CD4-positive, alpha-beta memory T cell (primary cell): ENCODE data around the gene PEBP1. TPM values are rescaled to one million over a fixed set of nuclear protein-coding genes. Genes with fewer than 3 reads are reported as not detected.

ENCODE experiments used
- CTCF ChIA-PET: fragments of 350-600 bp; sonication (Branson Sonifier 250); formaldehyde crosslinking; loops from one replicate; lab custom pipeline; 2021; ENCODE audit warnings: inconsistent platforms; ENCODE audit not compliant: partially characterized antibody; lab: Charles Lee
- POLR2A ChIA-PET: fragments of 350-600 bp; sonication (Branson Sonifier 250); formaldehyde crosslinking; loops from one replicate; lab custom pipeline; 2021; ENCODE audit not compliant: partially characterized antibody; lab: Charles Lee
- DNase-seq, 5 donors: peaks; one replicate each; pipeline versions ENCODE4 v3.0.0 to v3.0.0-alpha.2; 2020 to 2022; ENCODE audit warnings: mixed read lengths in 1 of 5
- H3K27ac ChIP-seq: one replicate; pipeline ENCODE4 v1.7.0; 2013; ENCODE audit warnings: low read depth, low read length
- H3K27me3 ChIP-seq: 2 replicates; pipeline ENCODE4 v1.7.0; 2013; ENCODE audit warnings: mild to moderate bottlenecking, low read length, moderate library complexity; ENCODE audit not compliant: insufficient read depth
- H3K36me3 ChIP-seq: 2 replicates; pipeline ENCODE4 v1.7.0; 2013; ENCODE audit warnings: mild to moderate bottlenecking, low read length, moderate library complexity; ENCODE audit not compliant: insufficient read depth
- H3K4me1 ChIP-seq: 2 replicates; pipeline ENCODE4 v1.7.0; 2013; ENCODE audit warnings: mild to moderate bottlenecking, low read length, moderate library complexity; ENCODE audit not compliant: insufficient read depth
- H3K4me3 ChIP-seq, 2 donors: one replicate each; pipeline ENCODE4 v1.7.0; 2013; ENCODE audit warnings: low read length in 2 of 2, mild to moderate bottlenecking in 1 of 2
- H3K9me3 ChIP-seq, 2 donors: one replicate each; pipeline ENCODE4 v1.7.0; 2013; ENCODE audit warnings: low read length in 2 of 2, control low read depth in 1 of 2; ENCODE audit not compliant: control insufficient read depth in 1 of 2
- H3K27ac Mint-ChIP-seq, 7 donors: one replicate each; pipeline ENCODE4 v1.8.0; 2020 to 2021; ENCODE audit warnings: mixed read lengths in 7 of 7, mild to moderate bottlenecking in 6 of 7, inconsistent platforms in 3 of 7, moderate library complexity in 3 of 7
- H3K27me3 Mint-ChIP-seq, 2 donors: one replicate each; pipeline ENCODE4 v1.8.0; 2020 to 2021; ENCODE audit warnings: mixed read lengths in 2 of 2
- H3K36me3 Mint-ChIP-seq, 2 donors: one replicate each; pipeline ENCODE4 v1.8.0; 2020 to 2021; ENCODE audit warnings: mixed read lengths in 2 of 2, inconsistent platforms in 1 of 2, mild to moderate bottlenecking in 1 of 2
- H3K4me1 Mint-ChIP-seq, 4 donors: one replicate each; pipeline ENCODE4 v1.8.0; 2020 to 2021; ENCODE audit warnings: mixed read lengths in 4 of 4, mild to moderate bottlenecking in 1 of 4
- H3K4me3 Mint-ChIP-seq, 8 donors: one replicate each; pipeline ENCODE4 v1.8.0; 2020 to 2021; ENCODE audit warnings: mixed read lengths in 8 of 8, mild to moderate bottlenecking in 7 of 8, moderate library complexity in 6 of 8, inconsistent platforms in 3 of 8
- H3K9me3 Mint-ChIP-seq, 8 donors: one replicate each; pipeline ENCODE4 v1.8.0; 2020 to 2021; ENCODE audit warnings: mixed read lengths in 8 of 8, mild to moderate bottlenecking in 5 of 8, inconsistent platforms in 3 of 8, moderate library complexity in 1 of 8
- intact Hi-C: fragments of 100-400 bp; cut with micrococcal nuclease; formaldehyde crosslinking; loops from one replicate; pipeline ENCODE4 v1.15.1; 2023
- polyA plus RNA-seq, 2 donors: library from polyadenylated mRNA; unstranded; fragments of 300-500 nt; fragmentation: Illumina TruSeq; gene quantifications; one replicate each; pipeline ENCODE4 v1.2.3, GENCODE V29; 2021
- total RNA-seq, 2 experiments: library from RNA; stranded (reverse); gene quantifications; one replicate each; pipeline ENCODE4 v1.2.3, GENCODE V29; 2021

PEBP1 gene
- total and polyA plus RNA-seq, 4 experiments from 2014 or later, result 95.9 to 422 (median 226) TPM

- no peak for DNase-seq
- peaks cover 7 to 13% (median 10%) of the 10 kb centered on the region in 4 donors for H3K4me1 Mint-ChIP-seq
- H3K4me3 ChIP-seq, result no peak overlapping the region
- H3K4me1 ChIP-seq, result peaks cover 5% of the 10 kb centered on the region
- H3K9me3 Mint-ChIP-seq, result no peaks in the 10 kb centered on the region
- H3K27me3 ChIP-seq, result no peaks in the 10 kb centered on the region
- H3K9me3 ChIP-seq, result no peaks in the 10 kb centered on the region
- CTCF ChIA-PET, result interaction anchor here (0.6 to 1.0 kb wide), 2 partner anchors 10 to 20 kb away, joined by 3 read pairs; no protein-coding TSS in a partner anchor
- peak overlapping the region; percentile 86 to 97 (median 92) for H3K4me3 Mint-ChIP-seq
- no peak overlapping the region for H3K27ac ChIP-seq
- H3K27ac Mint-ChIP-seq, result peak overlapping the region in 3 of 7 donors; percentile 56 to 85 (median 58)
- POLR2A ChIA-PET, result no interaction called here
- peaks cover 5 to 10% of the 10 kb centered on the region in 2 donors for H3K27me3 Mint-ChIP-seq
- H3K36me3 Mint-ChIP-seq, result peaks cover 0 to 2% of the 10 kb centered on the region in 2 donors
- intact Hi-C loops, result no loop called here
- H3K36me3 ChIP-seq, result no peaks in the 10 kb centered on the region
Measured at GRCh38 chr12:118102609-118103008, 33.3 kb upstream of the PEBP1 start.

GRCh38 chr12:118103201-118103600 lies 32.7 kb upstream of the PEBP1 start:
- H3K4me3 Mint-ChIP-seq, result peak overlapping the region; percentile 86 to 97 (median 92)
- intact Hi-C loops, result no loop called here
- ChIA-PET POLR2A (no interaction called here), CTCF (no interaction called here)
- peak in 3 of 5 donors; percentile 1 to 6 (median 2) for DNase-seq
- peaks cover 0 to 2% of the 10 kb centered on the region in 2 donors for H3K36me3 Mint-ChIP-seq
- Histone ChIP-seq H3K4me3 (peak overlapping the region in 1 of 2 donors; percentile 49), H3K36me3 (no peaks in the 10 kb centered on the region), H3K9me3 (no peaks in the 10 kb centered on the region), H3K27ac (no peak overlapping the region), H3K27me3 (no peaks in the 10 kb centered on the region), H3K4me1 (peaks cover 5% of the 10 kb centered on the region)
- H3K27me3 Mint-ChIP-seq, result peaks cover 5 to 10% of the 10 kb centered on the region in 2 donors
- peak overlapping the region in 3 of 7 donors; percentile 56 to 85 (median 58) for H3K27ac Mint-ChIP-seq
- H3K9me3 Mint-ChIP-seq, result no peaks in the 10 kb centered on the region
- H3K4me1 Mint-ChIP-seq, result peaks cover 7 to 13% (median 10%) of the 10 kb centered on the region in 4 donors

- H3K36me3 ChIP-seq, result no peaks in the 10 kb centered on the region
- no peaks in the 10 kb centered on the region for H3K27me3 ChIP-seq
- DNase-seq, result peak in 4 of 5 donors; percentile 4 to 15 (median 8)
- H3K4me3 ChIP-seq, result peak within 1 kb of the TSS; percentile 11 to 49
- CTCF ChIA-PET, result interaction anchor here (1.0 to 1.2 kb wide), 2 partner anchors 16 to 18 kb away, joined by 3 to 4 read pairs; no protein-coding TSS in a partner anchor
- H3K27ac ChIP-seq, result no peak within 1 kb of the TSS
- H3K9me3 ChIP-seq, result no peaks in the 10 kb centered on the region
- POLR2A ChIA-PET, result no interaction called here
- Mint-ChIP-seq H3K4me3 (peak within 1 kb of the TSS; percentile 86 to 97 (median 92)), H3K4me1 (peaks cover 7 to 13% (median 10%) of the 10 kb centered on the region in 4 donors), H3K27ac (peak within 1 kb of the TSS in 3 of 7 donors; percentile 56 to 85 (median 58)), H3K27me3 (peaks cover 5 to 10% of the 10 kb centered on the region in 2 donors), H3K9me3 (no peaks in the 10 kb centered on the region), H3K36me3 (peaks cover 0 to 2% of the 10 kb centered on the region in 2 donors)
- peaks cover 5% of the 10 kb centered on the region for H3K4me1 ChIP-seq
- intact Hi-C loops, result no loop called here
Measured at GRCh38 chr12:118103601-118104382, 32.1 kb upstream of the PEBP1 start, which contains the start of gene VSIG10. VSIG10 (minus strand) TSS chr12:118104011; CDS start chr12:118103671, 340 bp downstream.

- Mint-ChIP-seq H3K4me3 (no peak overlapping the region), H3K4me1 (peaks cover 7 to 13% (median 10%) of the 10 kb centered on the region in 4 donors), H3K9me3 (no peaks in the 10 kb centered on the region), H3K27me3 (peaks cover 3 to 10% of the 10 kb centered on the region in 2 donors), H3K27ac (no peak overlapping the region), H3K36me3 (peaks cover 0 to 2% of the 10 kb centered on the region in 2 donors)
- H3K9me3 ChIP-seq, result no peaks in the 10 kb centered on the region
- intact Hi-C loops, result no loop called here
- DNase-seq, result no peak
- H3K27me3 ChIP-seq, result no peaks in the 10 kb centered on the region
- peaks cover 5% of the 10 kb centered on the region for H3K4me1 ChIP-seq
- H3K27ac ChIP-seq, result no peak overlapping the region
- ChIA-PET CTCF (no interaction called here), POLR2A (no interaction called here)
- no peak overlapping the region for H3K4me3 ChIP-seq
- H3K36me3 ChIP-seq, result no peaks in the 10 kb centered on the region
Measured at GRCh38 chr12:118107011-118107410, 28.9 kb upstream of the PEBP1 start.

GRCh38 chr12:118107694-118108093 lies 28.2 kb upstream of the PEBP1 start:
- H3K27me3 Mint-ChIP-seq, result peaks cover 3 to 7% of the 10 kb centered on the region in 2 donors
- H3K27ac Mint-ChIP-seq, result no peak overlapping the region
- H3K4me1 Mint-ChIP-seq, result peaks cover 7 to 10% (median 9%) of the 10 kb centered on the region in 4 donors
- no peak overlapping the region for H3K4me3 Mint-ChIP-seq
- intact Hi-C loops, result no loop called here
- Histone ChIP-seq H3K36me3 (no peaks in the 10 kb centered on the region), H3K27me3 (no peaks in the 10 kb centered on the region), H3K4me1 (peaks cover 5% of the 10 kb centered on the region), H3K4me3 (no peak overlapping the region), H3K9me3 (no peaks in the 10 kb centered on the region), H3K27ac (no peak overlapping the region)
- H3K9me3 Mint-ChIP-seq, result no peaks in the 10 kb centered on the region
- peaks cover 0 to 2% of the 10 kb centered on the region in 2 donors for H3K36me3 Mint-ChIP-seq
- POLR2A ChIA-PET, result no interaction called here
- DNase-seq, result no peak
- CTCF ChIA-PET, result no interaction called here

DNA sequence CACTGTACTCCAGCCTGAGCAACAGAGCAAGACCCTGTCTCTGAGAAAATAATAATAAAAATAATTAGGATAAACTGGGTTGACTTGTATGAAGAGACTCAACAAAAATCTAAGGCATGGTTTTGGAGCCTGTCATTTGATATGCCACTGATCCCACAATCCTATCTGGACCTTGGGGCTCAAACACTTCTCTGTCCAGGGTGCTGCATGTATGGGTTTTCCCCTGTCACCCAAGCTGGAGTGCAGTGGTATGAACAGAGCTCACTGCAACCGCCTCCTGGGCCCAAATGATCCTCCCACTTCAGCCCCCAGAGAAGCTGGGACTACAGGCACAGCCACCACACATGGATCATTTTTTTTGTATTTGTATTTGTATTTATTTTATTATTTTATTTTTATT lies 26.8 kb upstream of the PEBP1 start:
- no peak overlapping the region for H3K4me3 ChIP-seq

DNA sequence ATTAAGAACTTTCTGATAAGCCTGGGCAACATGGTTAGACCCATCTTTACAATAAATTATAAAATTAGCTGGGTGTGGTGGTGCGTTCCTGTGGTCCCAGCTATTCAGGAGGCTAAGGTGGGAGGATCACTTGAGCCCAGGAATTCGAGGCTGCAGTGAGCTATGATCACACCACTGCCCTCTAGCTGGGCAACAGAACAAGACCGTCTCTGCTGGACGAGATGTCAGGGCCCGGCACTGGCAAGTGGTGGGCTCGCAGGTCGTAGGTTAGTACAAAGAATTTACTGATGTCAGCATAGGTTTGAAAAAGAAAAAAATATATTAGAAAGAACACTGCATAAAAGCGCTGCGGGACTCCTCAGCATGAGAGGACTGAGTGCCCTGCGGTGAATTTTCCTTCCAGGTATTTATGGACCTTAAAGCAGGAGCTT lies 16.5 kb upstream of the PEBP1 start:
- Mint-ChIP-seq H3K27ac (no peak overlapping the region), H3K9me3 (no peaks in the 10 kb centered on the region), H3K4me1 (peaks cover 6 to 17% (median 11%) of the 10 kb centered on the region in 4 donors), H3K36me3 (no peaks in the 10 kb centered on the region), H3K27me3 (no peaks in the 10 kb centered on the region), H3K4me3 (no peak overlapping the region)
- peaks cover 10% of the 10 kb centered on the region for H3K4me1 ChIP-seq
- ChIA-PET POLR2A (interaction anchor here (2.7 kb wide), 1 partner anchor 257 kb away, joined by 17 read pairs; the partner anchor contains the start of gene SUDS3), CTCF (interaction anchor here (0.9 to 4.2 kb wide), 5 partner anchors 18 to 257 kb away, joined by 3 to 59 read pairs (median 5); partner anchors contain the start of genes PEBP1 and SUDS3)
- H3K36me3 ChIP-seq, result no peaks in the 10 kb centered on the region
- DNase-seq, result no peak
- H3K27me3 ChIP-seq, result no peaks in the 10 kb centered on the region
- no peak overlapping the region for H3K4me3 ChIP-seq
- H3K27ac ChIP-seq, result no peak overlapping the region
- no peaks in the 10 kb centered on the region for H3K9me3 ChIP-seq
- intact Hi-C loops, result no loop called here

More for the DNA sequence above, 26.8 kb upstream of the PEBP1 start:
- H3K27ac Mint-ChIP-seq, result no peak overlapping the region
- DNase-seq, result no peak
- no peaks in the 10 kb centered on the region for H3K36me3 Mint-ChIP-seq
- H3K4me1 ChIP-seq, result peaks cover 5% of the 10 kb centered on the region
- H3K27ac ChIP-seq, result no peak overlapping the region
- H3K36me3 ChIP-seq, result no peaks in the 10 kb centered on the region
- H3K9me3 ChIP-seq, result no peaks in the 10 kb centered on the region
- ChIA-PET POLR2A (no interaction called here), CTCF (interaction anchor here (1.4 kb wide), 1 partner anchor 12 kb away, joined by 5 read pairs; no protein-coding TSS in a partner anchor)
- no peaks in the 10 kb centered on the region for H3K27me3 ChIP-seq
- H3K4me3 Mint-ChIP-seq, result no peak overlapping the region
- peaks cover 0 to 3% of the 10 kb centered on the region in 2 donors for H3K27me3 Mint-ChIP-seq
- H3K4me1 Mint-ChIP-seq, result peaks cover 3 to 5% (median 4%) of the 10 kb centered on the region in 4 donors
- H3K9me3 Mint-ChIP-seq, result no peaks in the 10 kb centered on the region
- intact Hi-C loops, result no loop called here
